NCI-H69 (cell line): ENCODE results near the gene GGTLC3.
"Not testable (repeated sequence)": the region's sequence is repeated elsewhere in the genome, so short reads cannot be mapped to it uniquely, and the experiment has no call there.

Experiments used
- DNase-seq: peaks from one replicate; lab custom pipeline; 2025; lab: John Stamatoyannopoulos, UW

GGTLC3 gene

GRCh38 chr22:18513454-18513853 lies 4.5 kb downstream of the GGTLC3 start:
- not testable (repeated sequence) for DNase-seq

GRCh38 chr22:18512378-18512777 lies 5.6 kb downstream of the GGTLC3 start:
- DNase-seq: not testable (repeated sequence)

GRCh38 chr22:18511327-18511726 lies 6.6 kb downstream of the GGTLC3 start:
- DNase-seq: not testable (repeated sequence)

- not testable (repeated sequence) for DNase-seq
Measured at GRCh38 chr22:18496227-18496626, 21.7 kb downstream of the GGTLC3 start.
